Epithelial cell of prostate (primary cell): ENCODE results near the gene BOC.
"Not testable (repeated sequence)": the region's sequence is repeated elsewhere in the genome, so short reads cannot be mapped to it uniquely, and the experiment has no call there.

Source experiments
- DNase-seq: peaks from one replicate; pipeline ENCODE4 v3.0.0-alpha.2; 2011; ENCODE audit warnings: low read depth, low spot score
- H3K27ac ChIP-seq: fragments of 450-650 bp; 2 replicates; pipeline ENCODE4 v1.5.1; 2017; ENCODE audit warnings: mild to moderate bottlenecking

Gene BOC

GRCh38 chr3:113211330-113212149 is at the start of gene BOC:
BOC (plus strand) TSS chr3:113211557; CDS start chr3:113249803, 38,246 bp downstream.
- no peak for DNase-seq
- peak within 1 kb of the TSS; percentile 26 for H3K27ac ChIP-seq

- no peak overlapping the region for H3K27ac ChIP-seq
- no peak for DNase-seq
These were observed 49.7 kb upstream of the BOC start for GRCh38 chr3:113161661-113162060.

- no peak for DNase-seq
- H3K27ac ChIP-seq, result no peak overlapping the region
These were observed 48.2 kb upstream of the BOC start for GRCh38 chr3:113163152-113163551.

GRCh38 chr3:113165841-113166240 is 45.5 kb upstream of the BOC start:
- no peak for DNase-seq
- H3K27ac ChIP-seq, result no peak overlapping the region

- no peak for DNase-seq
- H3K27ac ChIP-seq, result no peak overlapping the region
These were observed 45.0 kb upstream of the BOC start for GRCh38 chr3:113166357-113166718.

- DNase-seq, result no peak
- no peak overlapping the region for H3K27ac ChIP-seq
These were observed 44.5 kb upstream of the BOC start for GRCh38 chr3:113166719-113167492.

GRCh38 chr3:113167825-113168801 is 43.2 kb upstream of the BOC start:
- no peak overlapping the region for H3K27ac ChIP-seq
- no peak for DNase-seq

GRCh38 chr3:113169891-113170452 is 41.4 kb upstream of the BOC start:
- H3K27ac ChIP-seq, result no peak overlapping the region
- no peak for DNase-seq

GRCh38 chr3:113170771-113171170 is 40.6 kb upstream of the BOC start:
- no peak overlapping the region for H3K27ac ChIP-seq
- DNase-seq, result no peak

GRCh38 chr3:113171675-113172300 is 39.6 kb upstream of the BOC start:
- not testable (repeated sequence) for H3K27ac ChIP-seq, DNase-seq

GRCh38 chr3:113173102-113173501 is 38.3 kb upstream of the BOC start:
- no peak overlapping the region for H3K27ac ChIP-seq
- no peak for DNase-seq

GRCh38 chr3:113174304-113174703 is 37.1 kb upstream of the BOC start:
- H3K27ac ChIP-seq, result no peak overlapping the region
- no peak for DNase-seq

GRCh38 chr3:113174801-113175485 is 36.4 kb upstream of the BOC start:
- no peak for DNase-seq
- H3K27ac ChIP-seq, result no peak overlapping the region

- no peak for DNase-seq
- H3K27ac ChIP-seq, result no peak overlapping the region
These were observed 33.8 kb upstream of the BOC start for GRCh38 chr3:113177526-113177925.

- H3K27ac ChIP-seq, result no peak overlapping the region
- DNase-seq, result no peak
These were observed 32.0 kb upstream of the BOC start for GRCh38 chr3:113179235-113179824.

GRCh38 chr3:113183748-113184661 is 27.4 kb upstream of the BOC start:
- DNase-seq, result no peak
- H3K27ac ChIP-seq, result no peak overlapping the region

GRCh38 chr3:113185194-113185835 is 26.0 kb upstream of the BOC start:
- H3K27ac ChIP-seq, result no peak overlapping the region
- DNase-seq, result no peak
